HL-60 (cell line): Measurements from ENCODE around the gene MPC1.

ENCODE experiments used
- DNase-seq, 2 experiments: peaks; one replicate each; pipeline ENCODE4 v3.0.0-alpha.2; 2010 to 2020; ENCODE audit warnings: low read depth in 1 of 2, low spot score in 1 of 2
- H3K27ac ChIP-seq: fragments of 250-450 bp; sonication (Bioruptor Pico); replicated peaks from 2 replicates; pipeline ENCODE4 v1.5.1; 2020; ENCODE audit warnings: mild to moderate bottlenecking, moderate library complexity
- H3K27me3 ChIP-seq: fragments of 250-450 bp; sonication (Bioruptor Pico); 2 replicates; pipeline ENCODE4 v1.5.1; 2021; ENCODE audit warnings: mild to moderate bottlenecking, moderate library complexity; ENCODE audit not compliant: insufficient read depth, poor library complexity, severe bottlenecking
- H3K4me3 ChIP-seq: replicated peaks from 2 replicates; pipeline ENCODE4 v1.5.1; 2011; ENCODE audit warnings: mild to moderate bottlenecking, control low read depth, low read length; ENCODE audit not compliant: insufficient read depth
- GABPA ChIP-seq: IDR thresholded peaks from 2 replicates; pipeline ENCODE4 v1.6.1; 2012; ENCODE audit warnings: low read depth
- POLR2AphosphoS5 ChIP-seq: IDR thresholded peaks from 2 replicates; pipeline ENCODE4 v1.6.1; 2012; ENCODE audit warnings: low read depth
- SPI1 ChIP-seq: IDR thresholded peaks from 2 replicates; pipeline ENCODE4 v1.6.1; 2012; ENCODE audit warnings: low read depth, mild to moderate bottlenecking, borderline replicate concordance
- TF ChIP-seq, protein P1 (sequence below): IDR thresholded peaks from 2 replicates; pipeline ENCODE4 v1.6.1; 2012; ENCODE audit warnings: low read depth; ENCODE audit not compliant: insufficient replicate concordance
- TF ChIP-seq, protein P2 (sequence below): IDR thresholded peaks from one replicate; pipeline ENCODE4 v1.5.1; 2011; ENCODE audit warnings: low read length, control low read depth, inconsistent platforms; ENCODE audit not compliant: insufficient read depth

MPC1 gene

GRCh38 chr6:166334878-166335277 is 47.9 kb downstream of the MPC1 start:
- H3K27ac ChIP-seq = no peak overlapping the region
- no peak for DNase-seq
- no peak overlapping the region for H3K4me3 ChIP-seq
- TF ChIP-seq SPI1 (no peak), POLR2AphosphoS5 (no peak)
- TF ChIP-seq, protein P1, sequence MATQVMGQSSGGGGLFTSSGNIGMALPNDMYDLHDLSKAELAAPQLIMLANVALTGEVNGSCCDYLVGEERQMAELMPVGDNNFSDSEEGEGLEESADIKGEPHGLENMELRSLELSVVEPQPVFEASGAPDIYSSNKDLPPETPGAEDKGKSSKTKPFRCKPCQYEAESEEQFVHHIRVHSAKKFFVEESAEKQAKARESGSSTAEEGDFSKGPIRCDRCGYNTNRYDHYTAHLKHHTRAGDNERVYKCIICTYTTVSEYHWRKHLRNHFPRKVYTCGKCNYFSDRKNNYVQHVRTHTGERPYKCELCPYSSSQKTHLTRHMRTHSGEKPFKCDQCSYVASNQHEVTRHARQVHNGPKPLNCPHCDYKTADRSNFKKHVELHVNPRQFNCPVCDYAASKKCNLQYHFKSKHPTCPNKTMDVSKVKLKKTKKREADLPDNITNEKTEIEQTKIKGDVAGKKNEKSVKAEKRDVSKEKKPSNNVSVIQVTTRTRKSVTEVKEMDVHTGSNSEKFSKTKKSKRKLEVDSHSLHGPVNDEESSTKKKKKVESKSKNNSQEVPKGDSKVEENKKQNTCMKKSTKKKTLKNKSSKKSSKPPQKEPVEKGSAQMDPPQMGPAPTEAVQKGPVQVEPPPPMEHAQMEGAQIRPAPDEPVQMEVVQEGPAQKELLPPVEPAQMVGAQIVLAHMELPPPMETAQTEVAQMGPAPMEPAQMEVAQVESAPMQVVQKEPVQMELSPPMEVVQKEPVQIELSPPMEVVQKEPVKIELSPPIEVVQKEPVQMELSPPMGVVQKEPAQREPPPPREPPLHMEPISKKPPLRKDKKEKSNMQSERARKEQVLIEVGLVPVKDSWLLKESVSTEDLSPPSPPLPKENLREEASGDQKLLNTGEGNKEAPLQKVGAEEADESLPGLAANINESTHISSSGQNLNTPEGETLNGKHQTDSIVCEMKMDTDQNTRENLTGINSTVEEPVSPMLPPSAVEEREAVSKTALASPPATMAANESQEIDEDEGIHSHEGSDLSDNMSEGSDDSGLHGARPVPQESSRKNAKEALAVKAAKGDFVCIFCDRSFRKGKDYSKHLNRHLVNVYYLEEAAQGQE = no peak
- no peaks in the 10 kb centered on the region for H3K27me3 ChIP-seq

DNA sequence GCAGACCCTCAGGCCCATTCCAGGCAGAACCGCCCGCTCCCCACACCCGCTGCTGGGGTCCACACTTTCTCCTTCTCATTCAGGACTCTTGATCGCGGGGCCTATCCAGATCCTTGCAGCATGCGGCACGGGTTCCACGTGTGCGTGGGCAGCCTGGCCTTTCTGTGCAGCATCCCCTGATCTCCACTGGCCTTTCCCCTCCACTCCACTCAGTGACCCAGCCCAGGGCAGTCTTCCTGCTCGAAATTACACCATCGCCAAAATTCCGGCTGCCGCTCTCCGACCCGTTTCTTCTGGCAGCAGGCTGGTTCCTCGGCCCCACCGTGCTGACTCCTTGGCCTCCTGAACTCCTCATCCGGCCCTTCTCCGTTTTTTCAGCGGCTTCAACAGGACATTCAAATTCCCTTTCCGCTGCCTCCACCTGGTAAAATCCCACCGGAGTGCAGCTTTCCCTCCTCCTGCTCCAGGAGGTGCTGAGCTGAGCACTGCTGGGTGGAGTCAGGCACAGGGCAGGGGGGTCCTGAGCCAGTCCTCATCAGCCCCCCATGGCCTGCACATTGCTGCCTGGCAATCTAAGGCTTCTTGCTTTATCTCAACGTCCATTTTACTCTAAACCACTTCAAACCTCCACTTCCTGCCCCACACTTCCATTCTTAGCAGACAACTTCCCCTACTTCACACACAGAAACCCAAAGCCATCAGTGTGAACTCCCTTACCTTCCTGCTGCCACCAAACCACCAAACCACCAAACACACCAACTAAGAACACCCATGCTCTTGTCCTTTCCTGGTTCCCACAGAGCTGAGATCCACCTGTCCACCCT is 49.4 kb downstream of the MPC1 start:
- Histone ChIP-seq H3K27ac (peak overlapping the region; percentile 73), H3K27me3 (no peaks in the 10 kb centered on the region), H3K4me3 (no peak overlapping the region)
- peak in 1 of 2 experiments; percentile 66 for DNase-seq
- TF ChIP-seq GABPA (no peak), SPI1 (peak; percentile 62; the same call in 1 of the 2 replicates)
- TF ChIP-seq, protein P2, sequence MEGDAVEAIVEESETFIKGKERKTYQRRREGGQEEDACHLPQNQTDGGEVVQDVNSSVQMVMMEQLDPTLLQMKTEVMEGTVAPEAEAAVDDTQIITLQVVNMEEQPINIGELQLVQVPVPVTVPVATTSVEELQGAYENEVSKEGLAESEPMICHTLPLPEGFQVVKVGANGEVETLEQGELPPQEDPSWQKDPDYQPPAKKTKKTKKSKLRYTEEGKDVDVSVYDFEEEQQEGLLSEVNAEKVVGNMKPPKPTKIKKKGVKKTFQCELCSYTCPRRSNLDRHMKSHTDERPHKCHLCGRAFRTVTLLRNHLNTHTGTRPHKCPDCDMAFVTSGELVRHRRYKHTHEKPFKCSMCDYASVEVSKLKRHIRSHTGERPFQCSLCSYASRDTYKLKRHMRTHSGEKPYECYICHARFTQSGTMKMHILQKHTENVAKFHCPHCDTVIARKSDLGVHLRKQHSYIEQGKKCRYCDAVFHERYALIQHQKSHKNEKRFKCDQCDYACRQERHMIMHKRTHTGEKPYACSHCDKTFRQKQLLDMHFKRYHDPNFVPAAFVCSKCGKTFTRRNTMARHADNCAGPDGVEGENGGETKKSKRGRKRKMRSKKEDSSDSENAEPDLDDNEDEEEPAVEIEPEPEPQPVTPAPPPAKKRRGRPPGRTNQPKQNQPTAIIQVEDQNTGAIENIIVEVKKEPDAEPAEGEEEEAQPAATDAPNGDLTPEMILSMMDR = no peak
- TF ChIP-seq, protein P1 = no peak

GRCh38 chr6:166331503-166332415 is 51.0 kb downstream of the MPC1 start:
- Histone ChIP-seq H3K4me3 (no peak overlapping the region), H3K27ac (no peak overlapping the region), H3K27me3 (no peaks in the 10 kb centered on the region)
- TF ChIP-seq SPI1 = no peak
- TF ChIP-seq, protein P2 = no peak
- no peak for TF ChIP-seq POLR2AphosphoS5
- TF ChIP-seq GABPA = no peak
- TF ChIP-seq, protein P1 = no peak
- DNase-seq = no peak
